ENCODE measurements around the gene GNPTG.

Gene GNPTG

GRCh38 chr16:1333149-1333812 lies 18.4 kb upstream of the GNPTG start, which contains the start of gene BAIAP3:
Gene BAIAP3 (plus strand): TSS chr16:1333645. CDS start chr16:1338550, 4,905 bp downstream.
- peaks cover 0 to 7% (median 3%) of the 10 kb centered on the region in 5 donors for H3K9me3 ChIP-seq (ENCODE audit: control insufficient read depth in 5 of 5, low read length in 5 of 5)
- H3K9ac ChIP-seq (ENCODE audit: low read length in 5 of 5), result peak within 1 kb of the TSS in 2 of 5 donors; percentile 30 to 59
- peak within 1 kb of the TSS in 4 of 5 donors; percentile 28 to 67 (median 58) for H3K4me3 ChIP-seq (ENCODE audit: low read depth in 1 of 5, low read length in 5 of 5)
- H3K27me3 ChIP-seq (ENCODE audit: control insufficient read depth in 5 of 5, insufficient read depth in 4 of 5, low read length in 5 of 5), result peaks cover 30 to 53% (median 45%) of the 10 kb centered on the region in 5 donors
- no peak within 1 kb of the TSS for H3K27ac ChIP-seq (ENCODE audit: low read depth, low read length)
- H3K36me3 ChIP-seq (ENCODE audit: control insufficient read depth in 5 of 5, insufficient read depth in 5 of 5, low read length in 5 of 5), result no peaks in the 10 kb centered on the region
- peaks cover 0 to 38% (median 30%) of the 10 kb centered on the region in 5 donors for H3K4me1 ChIP-seq (ENCODE audit: control insufficient read depth in 5 of 5, insufficient read depth in 5 of 5, low read length in 5 of 5)

DNA sequence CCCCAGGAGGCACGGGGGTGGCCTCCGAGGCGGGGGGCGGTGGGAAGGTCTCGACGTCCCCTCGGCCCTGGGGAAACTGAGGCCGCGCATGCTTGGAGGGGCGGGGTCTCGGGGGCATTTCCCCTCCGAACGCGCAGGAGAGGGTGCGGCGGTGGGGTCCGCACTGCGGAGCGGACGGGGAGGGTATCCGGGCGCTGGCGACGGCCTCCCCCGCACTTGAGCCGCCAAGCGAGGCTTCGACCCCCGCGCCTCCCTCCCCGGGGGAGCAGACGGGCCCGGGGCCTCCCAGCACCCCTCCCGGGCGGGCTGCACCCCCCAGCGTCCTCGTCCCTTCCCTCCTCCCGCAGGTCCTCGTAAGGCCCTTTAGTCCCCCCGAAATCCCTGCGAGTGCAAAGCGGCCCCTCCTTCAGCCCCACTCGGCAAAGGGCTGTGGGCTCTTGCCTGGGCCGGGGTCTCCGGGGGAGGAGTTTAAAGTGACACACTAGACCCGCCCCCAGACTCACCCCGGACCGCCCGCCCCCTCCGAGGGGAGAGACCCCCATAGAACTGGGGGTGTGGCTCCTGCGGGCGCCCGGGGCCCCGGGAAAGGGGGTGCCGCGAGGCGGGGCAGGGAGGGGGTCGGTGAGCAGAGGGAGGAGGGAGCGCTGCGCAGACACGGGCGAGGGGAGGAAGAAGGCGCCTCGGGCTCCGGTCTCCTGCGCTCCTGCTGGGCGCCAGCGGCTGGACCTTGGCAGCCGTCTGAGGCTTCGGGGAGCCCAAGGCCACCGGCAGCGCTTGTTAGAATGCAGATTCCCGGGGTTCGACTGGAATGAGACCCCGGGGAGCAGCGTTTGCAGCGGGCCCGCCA lies 17.7 kb upstream of the GNPTG start:
- no peaks in the 10 kb centered on the region for H3K36me3 ChIP-seq (ENCODE audit: control insufficient read depth in 5 of 5, insufficient read depth in 5 of 5, low read length in 5 of 5)
- H3K27me3 ChIP-seq (ENCODE audit: control insufficient read depth in 5 of 5, insufficient read depth in 4 of 5, low read length in 5 of 5), result peaks cover 30 to 55% (median 46%) of the 10 kb centered on the region in 5 donors
- no peak overlapping the region for H3K27ac ChIP-seq (ENCODE audit: low read depth, low read length)
- H3K4me1 ChIP-seq (ENCODE audit: control insufficient read depth in 5 of 5, insufficient read depth in 5 of 5, low read length in 5 of 5), result peaks cover 0 to 38% (median 30%) of the 10 kb centered on the region in 5 donors
- H3K4me3 ChIP-seq (ENCODE audit: low read depth in 1 of 5, low read length in 5 of 5), result peak overlapping the region in 2 of 5 donors; percentile 66 to 67
- peaks cover 0 to 7% (median 3%) of the 10 kb centered on the region in 5 donors for H3K9me3 ChIP-seq (ENCODE audit: control insufficient read depth in 5 of 5, low read length in 5 of 5)
- peak overlapping the region in 1 of 5 donors; percentile 47 for H3K9ac ChIP-seq (ENCODE audit: low read length in 5 of 5)

- H3K9ac ChIP-seq (ENCODE audit: low read length in 5 of 5), result no peak overlapping the region
Measured at GRCh38 chr16:1334739-1335138, 17.0 kb upstream of the GNPTG start.

DNA sequence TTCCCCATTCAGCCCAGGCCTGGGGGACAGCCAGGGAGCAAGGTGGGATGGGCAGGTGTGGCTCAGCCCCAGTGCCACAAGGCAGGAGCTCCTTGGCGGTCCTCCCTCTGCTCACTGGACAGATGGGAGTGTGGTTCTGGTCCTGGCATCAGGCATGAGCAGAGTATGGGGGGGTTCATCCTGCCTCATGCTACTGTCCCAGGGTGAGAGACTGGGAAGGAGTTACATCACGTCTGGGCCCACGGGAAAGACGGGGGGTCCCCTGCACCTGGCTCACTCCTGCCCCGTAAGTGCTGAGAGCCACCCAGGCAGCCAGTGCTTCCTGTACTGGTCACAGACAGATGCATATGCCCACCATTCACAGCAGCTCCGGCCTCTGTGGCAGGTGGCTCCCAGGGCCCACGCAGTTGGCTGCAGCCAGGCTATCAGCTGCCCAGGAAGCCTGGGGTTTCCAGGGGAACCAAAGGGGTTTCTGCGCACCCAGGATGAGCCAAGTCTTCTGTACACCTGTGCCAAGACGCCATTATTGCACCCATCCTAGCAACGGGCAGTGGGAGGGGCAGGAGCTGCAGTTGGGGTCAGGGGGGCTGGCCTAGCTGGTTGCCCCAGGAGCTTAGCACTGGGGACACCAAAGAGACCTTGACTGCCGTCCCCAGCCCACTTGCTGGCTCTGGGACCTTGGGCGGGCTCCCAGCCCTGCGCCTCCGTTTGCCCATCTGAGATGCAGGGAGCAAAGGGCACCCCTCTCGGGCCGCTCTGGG lies 16.3 kb upstream of the GNPTG start:
- Histone ChIP-seq H3K9ac (ENCODE audit: low read length in 5 of 5) (no peak overlapping the region), H3K27ac (ENCODE audit: low read depth, low read length) (no peak overlapping the region), H3K9me3 (ENCODE audit: control insufficient read depth in 5 of 5, low read length in 5 of 5) (peaks cover 0 to 3% (median 2%) of the 10 kb centered on the region in 5 donors), H3K36me3 (ENCODE audit: control insufficient read depth in 5 of 5, insufficient read depth in 5 of 5, low read length in 5 of 5) (peaks cover 0 to 9% (median 3%) of the 10 kb centered on the region in 5 donors), H3K4me3 (ENCODE audit: low read depth in 1 of 5, low read length in 5 of 5) (no peak overlapping the region), H3K27me3 (ENCODE audit: control insufficient read depth in 5 of 5, insufficient read depth in 4 of 5, low read length in 5 of 5) (peaks cover 30 to 57% (median 46%) of the 10 kb centered on the region in 5 donors), H3K4me1 (ENCODE audit: control insufficient read depth in 5 of 5, insufficient read depth in 5 of 5, low read length in 5 of 5) (peaks cover 0 to 38% (median 30%) of the 10 kb centered on the region in 5 donors)

More at GRCh38 chr16:1334739-1335138, 17.0 kb upstream of the GNPTG start:
- peak overlapping the region in 1 of 5 donors; percentile 67 for H3K4me3 ChIP-seq (ENCODE audit: low read depth in 1 of 5, low read length in 5 of 5)
- H3K4me1 ChIP-seq (ENCODE audit: control insufficient read depth in 5 of 5, insufficient read depth in 5 of 5, low read length in 5 of 5), result peaks cover 0 to 38% (median 30%) of the 10 kb centered on the region in 5 donors
- no peak overlapping the region for H3K27ac ChIP-seq (ENCODE audit: low read depth, low read length)
- peaks cover 0 to 7% (median 3%) of the 10 kb centered on the region in 5 donors for H3K9me3 ChIP-seq (ENCODE audit: control insufficient read depth in 5 of 5, low read length in 5 of 5)
- H3K36me3 ChIP-seq (ENCODE audit: control insufficient read depth in 5 of 5, insufficient read depth in 5 of 5, low read length in 5 of 5), result peaks cover 0 to 3% (median 0%) of the 10 kb centered on the region in 5 donors
- peaks cover 30 to 55% (median 46%) of the 10 kb centered on the region in 5 donors for H3K27me3 ChIP-seq (ENCODE audit: control insufficient read depth in 5 of 5, insufficient read depth in 4 of 5, low read length in 5 of 5)

DNA sequence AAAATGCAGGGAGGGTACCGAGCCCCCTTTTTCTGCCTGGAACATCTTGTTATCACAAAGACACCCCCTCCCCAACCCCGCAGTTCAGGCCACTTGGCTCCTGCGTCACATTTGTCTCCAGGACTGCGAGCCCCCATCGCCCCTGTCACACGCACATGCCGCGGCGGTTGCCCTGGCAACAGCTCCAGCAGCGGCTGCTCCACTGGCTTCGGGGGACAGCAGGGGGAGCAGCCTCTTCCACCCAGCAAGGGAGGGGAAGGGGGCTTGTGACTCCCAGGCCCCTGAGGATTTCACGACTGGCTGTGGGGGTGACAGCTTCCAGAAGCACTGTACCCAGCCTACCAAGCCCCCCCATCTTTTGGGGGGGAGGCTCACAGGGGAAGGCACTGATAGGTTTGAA lies 15.7 kb upstream of the GNPTG start:
- Histone ChIP-seq H3K36me3 (ENCODE audit: control insufficient read depth in 5 of 5, insufficient read depth in 5 of 5, low read length in 5 of 5) (peaks cover 0 to 12% (median 3%) of the 10 kb centered on the region in 5 donors), H3K27ac (ENCODE audit: low read depth, low read length) (no peak overlapping the region), H3K27me3 (ENCODE audit: control insufficient read depth in 5 of 5, insufficient read depth in 4 of 5, low read length in 5 of 5) (peaks cover 30 to 63% (median 46%) of the 10 kb centered on the region in 5 donors), H3K4me3 (ENCODE audit: low read depth in 1 of 5, low read length in 5 of 5) (no peak overlapping the region), H3K9me3 (ENCODE audit: control insufficient read depth in 5 of 5, low read length in 5 of 5) (no peaks in the 10 kb centered on the region), H3K9ac (ENCODE audit: low read length in 5 of 5) (no peak overlapping the region), H3K4me1 (ENCODE audit: control insufficient read depth in 5 of 5, insufficient read depth in 5 of 5, low read length in 5 of 5) (peaks cover 0 to 36% (median 30%) of the 10 kb centered on the region in 5 donors)

GRCh38 chr16:1336619-1337018 lies 15.1 kb upstream of the GNPTG start:
- H3K9me3 ChIP-seq (ENCODE audit: control insufficient read depth in 5 of 5, low read length in 5 of 5), result no peaks in the 10 kb centered on the region
- H3K9ac ChIP-seq (ENCODE audit: low read length in 5 of 5), result no peak overlapping the region
- H3K27me3 ChIP-seq (ENCODE audit: control insufficient read depth in 5 of 5, insufficient read depth in 4 of 5, low read length in 5 of 5), result peaks cover 27 to 62% (median 46%) of the 10 kb centered on the region in 5 donors

GRCh38 chr16:1337486-1337885 lies 14.2 kb upstream of the GNPTG start:
- no peak overlapping the region for H3K4me3 ChIP-seq (ENCODE audit: low read depth in 1 of 5, low read length in 5 of 5)
- peaks cover 0 to 24% (median 18%) of the 10 kb centered on the region in 5 donors for H3K4me1 ChIP-seq (ENCODE audit: control insufficient read depth in 5 of 5, insufficient read depth in 5 of 5, low read length in 5 of 5)
- no peak overlapping the region for H3K27ac ChIP-seq (ENCODE audit: low read depth, low read length)
- H3K27me3 ChIP-seq (ENCODE audit: control insufficient read depth in 5 of 5, insufficient read depth in 4 of 5, low read length in 5 of 5), result peaks cover 18 to 53% (median 39%) of the 10 kb centered on the region in 5 donors
- H3K36me3 ChIP-seq (ENCODE audit: control insufficient read depth in 5 of 5, insufficient read depth in 5 of 5, low read length in 5 of 5), result peaks cover 0 to 16% (median 3%) of the 10 kb centered on the region in 5 donors
- H3K9ac ChIP-seq (ENCODE audit: low read length in 5 of 5), result no peak overlapping the region
- H3K9me3 ChIP-seq (ENCODE audit: control insufficient read depth in 5 of 5, low read length in 5 of 5), result no peaks in the 10 kb centered on the region

More at GRCh38 chr16:1336619-1337018, 15.1 kb upstream of the GNPTG start:
- Histone ChIP-seq H3K4me1 (ENCODE audit: control insufficient read depth in 5 of 5, insufficient read depth in 5 of 5, low read length in 5 of 5) (peaks cover 0 to 30% (median 24%) of the 10 kb centered on the region in 5 donors), H3K4me3 (ENCODE audit: low read depth in 1 of 5, low read length in 5 of 5) (no peak overlapping the region), H3K27ac (ENCODE audit: low read depth, low read length) (no peak overlapping the region), H3K36me3 (ENCODE audit: control insufficient read depth in 5 of 5, insufficient read depth in 5 of 5, low read length in 5 of 5) (peaks cover 0 to 13% (median 3%) of the 10 kb centered on the region in 5 donors)

DNA sequence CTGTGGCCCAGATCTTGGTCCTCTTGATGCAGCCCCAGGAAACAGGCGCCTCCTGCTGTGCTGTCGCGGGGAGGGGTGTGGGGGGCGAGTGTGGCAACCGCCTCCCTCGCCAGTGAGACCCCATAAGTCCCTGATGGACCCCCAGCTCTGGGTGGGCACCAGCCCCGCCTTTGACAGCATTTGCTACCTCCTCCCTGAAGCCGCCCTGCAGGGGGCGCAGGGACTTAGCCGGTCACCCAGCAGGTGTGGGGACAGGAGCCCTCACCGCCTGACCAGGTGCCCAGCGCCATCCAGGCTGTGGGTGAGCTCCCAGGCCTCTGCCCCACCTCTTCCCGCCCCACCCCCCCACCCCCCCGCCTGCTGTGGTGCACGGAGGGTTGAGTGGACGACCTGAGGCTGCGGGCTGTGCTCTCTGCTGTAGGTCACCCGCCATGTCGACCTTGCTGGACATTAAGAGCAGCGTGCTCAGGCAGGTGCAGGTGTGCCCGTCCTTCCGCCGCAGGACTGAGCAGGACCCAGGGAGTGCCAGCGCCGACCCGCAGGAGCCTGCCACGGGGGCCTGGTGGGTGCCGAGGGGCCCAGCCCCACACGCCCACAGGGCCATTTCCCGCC lies 13.5 kb upstream of the GNPTG start:
- H3K9me3 ChIP-seq (ENCODE audit: control insufficient read depth in 5 of 5, low read length in 5 of 5), result no peaks in the 10 kb centered on the region
- no peak overlapping the region for H3K27ac ChIP-seq (ENCODE audit: low read depth, low read length)
- H3K27me3 ChIP-seq (ENCODE audit: control insufficient read depth in 5 of 5, insufficient read depth in 4 of 5, low read length in 5 of 5), result peaks cover 17 to 48% (median 32%) of the 10 kb centered on the region in 5 donors
- no peak overlapping the region for H3K9ac ChIP-seq (ENCODE audit: low read length in 5 of 5)
- peaks cover 0 to 24% (median 13%) of the 10 kb centered on the region in 5 donors for H3K4me1 ChIP-seq (ENCODE audit: control insufficient read depth in 5 of 5, insufficient read depth in 5 of 5, low read length in 5 of 5)
- peaks cover 0 to 16% (median 3%) of the 10 kb centered on the region in 5 donors for H3K36me3 ChIP-seq (ENCODE audit: control insufficient read depth in 5 of 5, insufficient read depth in 5 of 5, low read length in 5 of 5)
- no peak overlapping the region for H3K4me3 ChIP-seq (ENCODE audit: low read depth in 1 of 5, low read length in 5 of 5)

Data from subcutaneous abdominal adipose tissue (tissue), 5 donors.